Measurements from ENCODE around the gene EPS8L1.

DNA sequence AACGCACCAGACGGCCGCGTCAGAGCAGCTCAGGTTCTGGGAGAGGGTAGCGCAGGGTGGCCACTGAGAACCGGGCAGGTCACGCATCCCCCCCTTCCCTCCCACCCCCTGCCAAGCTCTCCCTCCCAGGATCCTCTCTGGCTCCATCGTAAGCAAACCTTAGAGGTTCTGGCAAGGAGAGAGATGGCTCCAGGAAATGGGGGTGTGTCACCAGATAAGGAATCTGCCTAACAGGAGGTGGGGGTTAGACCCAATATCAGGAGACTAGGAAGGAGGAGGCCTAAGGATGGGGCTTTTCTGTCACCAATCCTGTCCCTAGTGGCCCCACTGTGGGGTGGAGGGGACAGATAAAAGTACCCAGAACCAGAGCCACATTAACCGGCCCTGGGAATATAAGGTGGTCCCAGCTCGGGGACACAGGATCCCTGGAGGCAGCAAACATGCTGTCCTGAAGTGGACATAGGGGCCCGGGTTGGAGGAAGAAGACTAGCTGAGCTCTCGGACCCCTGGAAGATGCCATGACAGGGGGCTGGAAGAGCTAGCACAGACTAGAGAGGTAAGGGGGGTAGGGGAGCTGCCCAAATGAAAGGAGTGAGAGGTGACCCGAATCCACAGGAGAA is 39.9 kb downstream of the EPS8L1 start:
- no peak for TF ChIP-seq EP300 (IDR thresholded peaks at IDR 0.05; ENCODE audit: borderline replicate concordance in 1 of 2, low read depth in 1 of 2, low read length in 1 of 2)
- no peak for TF ChIP-seq POLR2AphosphoS5 (IDR thresholded peaks at IDR 0.05; ENCODE audit: low read depth, low read length)
- TF ChIP-seq, protein P1, sequence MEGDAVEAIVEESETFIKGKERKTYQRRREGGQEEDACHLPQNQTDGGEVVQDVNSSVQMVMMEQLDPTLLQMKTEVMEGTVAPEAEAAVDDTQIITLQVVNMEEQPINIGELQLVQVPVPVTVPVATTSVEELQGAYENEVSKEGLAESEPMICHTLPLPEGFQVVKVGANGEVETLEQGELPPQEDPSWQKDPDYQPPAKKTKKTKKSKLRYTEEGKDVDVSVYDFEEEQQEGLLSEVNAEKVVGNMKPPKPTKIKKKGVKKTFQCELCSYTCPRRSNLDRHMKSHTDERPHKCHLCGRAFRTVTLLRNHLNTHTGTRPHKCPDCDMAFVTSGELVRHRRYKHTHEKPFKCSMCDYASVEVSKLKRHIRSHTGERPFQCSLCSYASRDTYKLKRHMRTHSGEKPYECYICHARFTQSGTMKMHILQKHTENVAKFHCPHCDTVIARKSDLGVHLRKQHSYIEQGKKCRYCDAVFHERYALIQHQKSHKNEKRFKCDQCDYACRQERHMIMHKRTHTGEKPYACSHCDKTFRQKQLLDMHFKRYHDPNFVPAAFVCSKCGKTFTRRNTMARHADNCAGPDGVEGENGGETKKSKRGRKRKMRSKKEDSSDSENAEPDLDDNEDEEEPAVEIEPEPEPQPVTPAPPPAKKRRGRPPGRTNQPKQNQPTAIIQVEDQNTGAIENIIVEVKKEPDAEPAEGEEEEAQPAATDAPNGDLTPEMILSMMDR (IDR thresholded peaks at IDR 0.05) = no peak
- TF ChIP-seq FOXM1 (IDR thresholded peaks at IDR 0.05; ENCODE audit: low read depth) = no peak
- no peak for TF ChIP-seq CHD2 (IDR thresholded peaks at IDR 0.05; ENCODE audit: low read length, partially characterized antibody)
- TF ChIP-seq NFIC (IDR thresholded peaks at IDR 0.05; ENCODE audit: borderline replicate concordance) = no peak
